HG03520 (cell line): ENCODE data around the gene OR6A2.

Experiments used
- ATAC-seq: cut with Tn5 transposase; IDR thresholded peaks from one replicate; pipeline ENCODE4 v1.9.1; 2021; ENCODE audit warnings: mild to moderate bottlenecking, moderate library complexity; ENCODE audit not compliant: unreplicated experiment

OR6A2 gene

GRCh38 chr11:6757373-6757967, 42.0 kb downstream of the OR6A2 start:
- peak; percentile 58 for ATAC-seq

DNA sequence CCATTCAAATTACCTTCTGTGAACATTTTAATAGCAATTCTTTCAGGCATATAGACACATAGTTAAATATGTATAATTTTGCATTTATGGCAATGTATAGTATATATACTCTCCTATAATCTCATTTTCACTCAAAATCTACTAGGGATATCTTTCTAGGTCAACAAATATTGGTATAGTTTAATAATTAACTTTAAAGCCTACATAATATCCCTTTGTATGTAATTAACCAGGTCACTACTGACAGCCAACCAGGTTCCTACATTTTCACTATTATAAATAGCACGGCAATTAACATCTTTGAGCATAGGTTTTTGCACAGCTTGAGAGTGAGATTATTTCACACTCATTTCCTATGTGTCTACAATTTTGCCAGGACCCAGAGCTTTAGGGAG, 43.5 kb downstream of the OR6A2 start:
- no peak for ATAC-seq

- ATAC-seq: no peak
Observed at GRCh38 chr11:6755303-6755952, 44.1 kb downstream of the OR6A2 start.

DNA sequence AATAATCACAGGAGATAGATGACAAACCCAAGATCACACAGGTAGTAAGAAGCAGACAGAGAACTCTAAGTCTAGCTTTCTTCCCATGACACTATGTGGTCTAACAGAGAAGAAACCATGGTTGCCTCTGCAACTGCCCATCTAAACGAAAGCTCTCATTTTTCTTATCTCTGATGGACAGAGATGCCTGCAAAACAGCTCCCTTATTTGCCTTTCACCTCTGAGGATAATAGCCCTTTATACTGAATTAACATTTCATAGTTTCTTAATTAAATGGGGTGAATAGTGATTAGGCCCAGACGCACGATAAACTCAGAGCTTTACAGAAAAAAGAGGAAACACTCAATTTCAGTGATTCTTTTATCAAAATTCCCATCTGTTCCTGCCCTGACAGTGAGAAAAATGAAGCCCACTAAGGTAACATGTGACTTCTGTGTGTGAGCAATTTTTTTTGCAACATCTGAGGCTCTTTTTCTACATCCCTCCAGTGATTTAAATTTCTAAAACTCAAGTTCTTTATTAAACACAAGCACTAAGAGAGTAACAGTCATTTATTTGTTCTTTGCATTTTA, 52.3 kb downstream of the OR6A2 start:
- no peak for ATAC-seq

DNA sequence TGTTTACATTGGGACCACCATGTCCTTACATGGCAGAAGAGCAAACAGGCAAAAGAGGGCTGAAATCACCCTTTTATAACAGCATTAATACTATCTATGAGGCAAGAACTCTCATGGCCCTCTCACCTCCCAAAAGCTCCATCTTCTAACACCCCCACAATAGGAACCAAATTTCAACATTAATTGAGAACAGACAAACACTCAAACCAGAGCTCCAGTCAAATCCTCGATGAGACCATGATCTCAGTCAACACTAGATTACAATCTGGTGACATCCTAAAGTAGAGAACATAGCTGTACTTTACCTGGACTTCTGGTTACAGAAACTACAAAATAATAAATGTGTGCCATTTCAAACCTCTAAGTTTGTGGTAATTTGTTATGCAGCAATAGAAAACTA, 52.9 kb downstream of the OR6A2 start:
- ATAC-seq: peak; percentile 30

- ATAC-seq: peak; percentile 78
Observed at GRCh38 chr11:6746086-6746618, 53.3 kb downstream of the OR6A2 start.

- peak; percentile 32 for ATAC-seq
Observed at GRCh38 chr11:6745465-6746015, 53.9 kb downstream of the OR6A2 start.

GRCh38 chr11:6745018-6745417, 54.5 kb downstream of the OR6A2 start:
- no peak for ATAC-seq

DNA sequence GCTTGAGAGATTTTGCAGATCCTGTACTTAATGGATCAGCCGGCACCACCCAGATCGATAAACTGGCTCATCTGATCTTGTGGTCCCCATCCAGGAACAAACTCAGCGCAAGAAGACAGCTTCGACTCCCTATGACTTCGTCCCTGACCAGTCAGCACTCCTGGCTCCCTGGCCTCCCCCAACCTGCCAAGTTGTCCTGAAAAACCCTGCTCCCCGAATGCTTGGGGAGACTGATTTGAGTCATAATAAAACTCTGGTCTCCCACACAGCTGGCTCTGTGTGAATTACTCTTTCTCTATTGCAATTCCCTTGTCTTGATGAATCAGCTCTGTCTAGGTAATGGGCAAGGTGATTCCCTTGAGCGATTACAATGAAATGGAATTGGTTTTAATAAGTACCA, 57.2 kb downstream of the OR6A2 start:
- ATAC-seq: no peak
